ENCODE results near the gene TECTB.

The TECTB gene

DNA sequence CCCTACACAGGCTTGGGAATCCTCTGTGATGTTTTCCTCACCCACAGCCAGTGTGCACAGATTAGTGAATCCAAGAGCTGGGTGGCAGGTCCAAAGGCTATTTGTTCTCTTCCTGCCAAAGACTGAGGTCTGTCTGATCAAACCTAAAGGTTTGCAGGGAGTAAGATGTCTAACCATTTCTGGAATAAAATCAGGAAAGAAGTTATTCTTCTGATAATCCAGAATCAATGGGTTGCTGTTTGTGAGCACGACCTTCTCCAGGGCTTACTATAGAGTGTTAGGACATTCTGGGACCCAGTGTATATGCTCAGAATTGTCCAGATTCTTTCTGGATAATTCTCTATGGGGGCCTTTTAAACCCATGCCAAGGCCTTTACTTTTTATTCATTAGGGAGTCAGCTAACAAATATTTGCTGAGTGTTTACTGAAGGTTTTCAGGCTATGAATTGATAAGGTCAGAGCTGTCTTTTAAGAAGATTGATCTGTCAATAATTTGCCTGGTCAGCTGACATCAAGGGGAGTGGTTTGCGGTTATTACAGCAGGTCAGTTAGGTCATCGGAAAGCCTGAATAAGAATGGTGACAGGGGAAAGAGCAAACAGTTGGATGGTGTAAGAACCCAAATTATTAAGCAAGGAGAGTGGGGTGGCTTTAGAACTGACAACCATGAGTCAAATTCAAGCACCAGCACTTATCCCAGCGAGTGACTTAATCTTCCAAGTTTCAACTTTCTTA is 7.5 kb upstream of the TECTB start:
- DNase-seq: no peak

GRCh38 chr10:112278871-112279270 is 4.3 kb upstream of the TECTB start:
- no peak for DNase-seq

- no peak for DNase-seq
These were observed 3.8 kb upstream of the TECTB start for GRCh38 chr10:112279433-112279832.

DNA sequence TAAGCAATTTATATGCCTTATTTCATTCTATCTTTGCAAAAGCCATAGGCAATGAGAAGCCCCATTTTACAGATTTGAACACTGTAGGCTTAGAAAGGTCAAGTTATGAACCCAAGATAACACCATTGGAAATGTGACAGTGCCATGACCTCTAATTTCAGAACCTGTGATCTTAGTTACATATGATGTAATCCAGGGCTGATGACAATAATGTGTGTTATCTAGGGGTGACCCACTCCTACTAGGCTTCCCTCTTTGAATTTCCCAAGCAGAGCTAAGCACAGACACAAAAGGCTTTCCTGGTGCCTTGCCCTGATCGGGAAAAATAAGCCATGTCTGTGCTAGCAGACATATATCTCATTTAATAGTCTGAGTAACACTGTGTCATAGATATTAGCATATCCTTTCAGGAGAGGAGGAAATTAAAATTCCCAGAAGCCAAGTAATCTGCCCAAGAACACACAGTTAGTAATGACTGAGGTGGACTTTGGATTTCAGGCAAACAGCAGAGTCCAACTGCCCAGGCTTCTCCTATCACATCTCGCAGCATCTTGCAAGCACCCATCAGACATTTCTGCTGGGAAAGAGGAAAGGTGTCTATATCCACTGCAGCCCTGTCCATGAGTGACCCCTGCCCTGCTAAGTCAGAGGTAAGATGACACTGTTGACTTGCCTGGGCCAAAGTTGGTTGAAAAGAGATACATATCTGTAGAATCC is 2.8 kb upstream of the TECTB start:
- DNase-seq: no peak

GRCh38 chr10:112282086-112282485 is 1.1 kb upstream of the TECTB start:
- DNase-seq: no peak

DNA sequence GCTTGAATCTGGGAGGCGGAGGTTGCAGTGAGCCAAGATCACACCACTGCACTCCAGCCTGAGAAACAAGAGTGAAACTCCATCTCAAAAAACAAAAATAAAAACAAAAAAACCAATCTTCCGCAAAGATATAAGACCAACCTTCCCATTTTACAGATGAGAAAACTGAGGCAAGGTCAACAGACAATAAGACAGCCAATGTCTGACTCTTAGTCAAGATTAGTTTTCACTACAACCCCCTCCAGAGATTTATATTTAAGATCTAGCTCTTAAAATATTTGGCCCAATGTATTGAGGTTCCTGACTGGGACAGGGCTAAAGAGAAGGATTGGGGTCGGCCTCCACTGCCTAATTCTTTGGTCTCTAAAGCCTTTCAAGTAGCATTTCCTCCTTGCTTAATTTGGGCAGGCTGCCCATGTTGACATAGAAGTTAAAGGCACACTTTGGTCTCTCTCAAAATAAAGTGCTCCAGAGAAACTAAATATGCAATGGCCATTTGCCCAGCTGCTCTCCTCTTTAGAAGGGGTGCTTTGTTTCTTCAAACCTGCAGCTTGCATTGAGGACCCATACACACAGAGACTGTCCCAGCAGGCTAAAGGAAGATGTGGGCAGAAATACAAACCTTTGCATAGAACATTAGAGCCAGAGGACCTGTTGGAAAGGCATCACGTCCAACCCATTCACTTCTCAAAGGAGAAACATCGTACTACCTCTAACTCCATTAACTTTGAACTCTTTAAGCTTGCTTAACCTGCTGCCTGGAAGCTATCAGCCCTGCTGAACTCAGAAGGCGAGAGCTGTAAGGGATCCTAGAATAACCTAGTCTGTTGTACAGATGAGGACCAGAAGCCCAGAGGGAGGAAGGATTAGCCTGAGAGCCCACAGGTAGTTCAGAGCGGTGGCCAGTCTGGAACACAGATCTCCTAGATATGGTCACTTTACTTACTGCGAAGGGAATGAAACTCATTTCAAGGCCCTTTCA is 3.9 kb downstream of the TECTB start:
- DNase-seq: no peak

- DNase-seq: peak; percentile 40
These were observed 4.6 kb downstream of the TECTB start for GRCh38 chr10:112287844-112288243.

GRCh38 chr10:112288486-112288885 is 5.3 kb downstream of the TECTB start:
- no peak for DNase-seq

DNA sequence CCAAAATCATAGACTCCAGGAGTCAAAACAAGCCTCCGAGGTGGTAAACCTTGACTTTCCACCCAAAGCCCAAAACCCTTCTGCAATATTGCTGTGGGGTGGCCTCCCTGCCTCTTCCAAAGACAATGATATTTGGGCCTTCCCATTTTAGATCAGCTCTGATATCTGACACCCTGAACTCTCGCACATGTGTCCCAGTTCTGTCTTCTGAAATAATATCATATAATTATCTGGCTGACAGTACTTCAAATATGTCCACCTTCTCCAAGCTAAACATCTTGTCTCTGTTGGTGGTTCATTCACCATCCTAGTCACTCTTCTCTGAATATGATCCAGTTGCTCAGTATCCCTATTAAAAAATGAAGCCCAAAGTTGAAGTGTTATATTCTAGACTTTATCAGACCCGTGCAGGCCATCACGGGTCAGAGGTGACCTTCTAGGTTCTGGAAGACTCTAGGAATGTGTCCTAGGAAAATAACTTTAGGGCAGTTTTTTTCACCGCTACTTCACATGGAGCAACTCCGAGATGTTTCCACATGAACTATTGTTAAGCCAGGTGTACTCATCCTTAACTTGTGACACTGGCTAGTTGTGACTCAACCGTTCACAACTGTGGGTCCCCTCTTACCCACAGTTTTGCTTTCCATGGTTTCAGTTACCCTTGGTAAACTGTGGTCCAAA is 6.3 kb downstream of the TECTB start:
- no peak for DNase-seq

DNA sequence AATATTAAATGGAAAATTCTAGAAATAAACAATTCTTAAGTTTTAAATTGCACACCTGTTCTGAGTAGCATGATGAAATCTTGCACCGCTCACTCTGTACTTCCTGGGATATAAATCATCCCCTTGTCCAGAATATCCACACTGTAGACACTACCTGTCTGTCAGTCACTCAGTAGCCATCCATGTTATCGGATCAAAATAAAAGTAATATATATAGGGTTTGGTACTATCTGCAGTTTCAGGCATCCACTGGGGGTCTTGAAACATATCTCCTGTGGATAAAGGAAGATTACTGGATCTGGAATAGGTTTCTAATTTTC is 6.8 kb downstream of the TECTB start:
- no peak for DNase-seq

DNA sequence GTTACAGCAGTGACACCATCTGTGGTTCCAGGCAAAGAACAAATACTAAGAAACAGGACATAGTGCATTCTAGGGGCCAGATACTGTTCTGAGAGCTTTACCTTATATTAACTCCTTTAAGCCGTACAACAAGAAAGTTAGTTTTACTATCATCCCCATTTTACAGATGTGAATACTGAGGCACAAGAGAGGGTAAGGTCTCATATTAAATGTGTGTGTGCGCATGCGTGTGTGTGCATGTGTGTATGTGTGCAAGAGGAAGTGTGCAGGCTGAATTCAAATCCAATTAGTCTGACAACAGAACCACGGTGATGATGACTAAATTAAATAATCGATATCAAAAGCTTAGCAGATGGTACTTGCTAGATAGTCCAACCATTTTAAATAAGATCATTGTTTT is 11.0 kb downstream of the TECTB start:
- no peak for DNase-seq

GRCh38 chr10:112295853-112296830 is 12.9 kb downstream of the TECTB start:
- DNase-seq: peak; percentile 35

GRCh38 chr10:112296908-112297331 is 13.7 kb downstream of the TECTB start:
- DNase-seq: no peak

GRCh38 chr10:112298581-112298980 is 15.4 kb downstream of the TECTB start:
- no peak for DNase-seq

DNA sequence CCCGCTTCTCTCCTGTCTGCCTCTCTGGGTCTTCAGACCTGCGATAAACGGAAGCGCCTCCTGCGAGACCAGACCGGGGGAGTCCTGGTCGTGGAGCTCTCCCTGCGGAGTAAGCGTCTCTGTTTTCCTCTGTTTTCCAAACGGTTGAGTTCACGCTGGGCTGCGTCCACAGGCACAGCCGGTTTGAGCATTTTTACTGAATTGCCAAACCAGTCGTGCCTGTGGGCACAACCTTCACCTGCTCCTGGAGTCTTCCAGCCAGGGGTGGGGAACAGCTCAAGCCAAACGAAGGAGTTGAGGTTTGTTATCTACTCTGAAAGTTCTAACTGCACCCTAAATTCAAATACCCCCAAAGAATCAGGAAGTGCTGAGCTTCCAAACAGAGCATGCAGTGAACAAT is 16.3 kb downstream of the TECTB start:
- no peak for DNase-seq

DNA sequence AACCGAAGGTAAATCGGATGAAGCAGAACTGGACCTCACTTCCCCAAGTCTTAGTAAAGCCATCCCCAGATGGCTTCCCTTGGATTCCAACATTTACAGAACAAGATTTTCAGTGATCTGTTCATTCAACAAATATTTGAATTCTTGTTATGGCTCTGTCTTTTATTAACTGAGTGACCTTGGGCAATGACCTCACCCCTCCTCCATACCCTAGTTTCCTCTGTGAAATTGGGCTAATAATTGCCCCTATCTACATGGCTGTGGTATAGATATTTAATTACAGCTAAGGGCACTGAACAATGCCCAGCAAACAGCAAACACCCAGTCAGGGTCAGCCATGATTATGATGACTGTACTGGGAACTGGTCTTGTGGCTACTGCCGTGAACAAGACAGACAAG is 19.1 kb downstream of the TECTB start:
- no peak for DNase-seq

DNA sequence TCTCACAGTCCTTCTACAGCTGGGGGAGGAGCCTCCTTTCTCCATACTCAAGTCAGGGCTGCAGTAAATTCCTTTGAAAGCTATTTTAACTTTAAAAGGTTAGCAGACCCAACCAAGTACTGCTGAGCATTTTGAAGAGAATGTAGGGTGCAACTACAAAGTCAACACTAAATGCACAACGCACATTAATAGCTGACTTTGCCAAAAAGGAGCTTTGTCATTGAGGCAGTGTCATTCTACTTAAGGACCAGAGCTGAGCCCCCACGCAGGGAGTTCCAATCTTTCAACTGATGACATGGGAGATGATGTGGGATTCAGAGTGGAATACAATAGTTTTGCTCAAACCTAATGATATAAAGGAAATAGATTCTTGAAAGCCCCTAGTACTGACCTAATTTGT is 20.3 kb downstream of the TECTB start:
- DNase-seq: no peak

DNA sequence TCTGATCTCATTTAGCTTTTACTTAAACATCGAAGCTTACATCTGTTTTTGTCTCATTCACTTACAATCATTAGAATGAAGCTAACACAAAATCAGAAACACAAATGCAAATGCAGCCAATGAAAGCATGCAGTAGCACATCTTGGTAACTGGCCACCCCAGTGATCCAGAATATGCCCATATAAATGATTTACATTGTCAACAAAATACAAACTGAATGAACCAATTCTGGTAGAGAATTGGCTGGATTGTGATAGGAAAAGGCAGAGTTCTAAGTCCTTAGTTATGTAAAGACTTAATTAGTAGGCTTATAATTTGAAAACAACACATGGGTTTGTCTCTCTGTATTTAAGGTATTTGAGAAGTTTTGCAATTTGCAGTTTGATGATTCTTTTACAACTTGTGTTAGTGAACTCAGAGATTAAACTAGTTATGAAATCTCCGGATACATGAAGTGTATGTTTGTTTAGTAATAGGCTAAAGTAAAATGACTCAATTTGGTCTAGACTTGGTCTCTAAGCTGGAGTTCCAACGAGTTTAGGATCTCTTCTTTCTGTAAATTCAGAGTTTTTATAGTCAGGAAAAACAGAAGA is 21.2 kb downstream of the TECTB start:
- no peak for DNase-seq

DNA sequence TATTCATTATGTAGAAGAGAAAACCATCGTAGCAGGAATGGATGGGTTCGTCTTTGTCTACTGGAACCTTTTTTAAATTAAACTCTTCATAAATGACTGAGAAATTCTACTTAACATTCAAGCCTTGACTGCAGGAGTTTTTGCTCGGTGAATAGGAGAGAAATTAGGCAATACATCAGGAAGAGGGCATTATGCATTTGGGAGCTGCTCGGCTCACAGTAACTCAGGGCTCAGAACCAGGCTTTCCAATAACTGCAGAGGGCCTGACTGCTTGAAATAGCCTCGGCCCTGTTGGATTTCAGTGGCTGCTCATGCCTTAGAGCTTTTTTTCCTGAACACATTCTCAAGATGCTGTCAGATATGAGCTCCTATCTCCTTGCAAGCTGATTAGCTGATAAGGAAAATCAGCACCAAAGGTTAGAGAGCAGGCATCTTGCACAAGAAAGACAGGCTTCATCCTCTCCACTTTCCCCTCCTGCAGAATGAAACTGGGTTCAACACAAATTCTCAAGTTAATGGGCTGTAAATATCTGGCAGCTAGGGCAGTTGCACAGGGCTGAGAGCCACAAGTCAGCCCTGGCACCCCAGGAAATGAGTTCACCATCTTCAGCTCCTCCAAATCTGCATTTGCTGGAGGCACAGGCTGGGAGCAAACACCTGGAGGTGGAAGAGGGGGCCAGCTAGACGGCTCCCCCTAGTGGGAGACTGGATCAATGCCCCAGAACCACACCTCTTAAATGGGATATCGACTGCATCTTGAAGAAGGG is 24.3 kb downstream of the TECTB start:
- no peak for DNase-seq

DNA sequence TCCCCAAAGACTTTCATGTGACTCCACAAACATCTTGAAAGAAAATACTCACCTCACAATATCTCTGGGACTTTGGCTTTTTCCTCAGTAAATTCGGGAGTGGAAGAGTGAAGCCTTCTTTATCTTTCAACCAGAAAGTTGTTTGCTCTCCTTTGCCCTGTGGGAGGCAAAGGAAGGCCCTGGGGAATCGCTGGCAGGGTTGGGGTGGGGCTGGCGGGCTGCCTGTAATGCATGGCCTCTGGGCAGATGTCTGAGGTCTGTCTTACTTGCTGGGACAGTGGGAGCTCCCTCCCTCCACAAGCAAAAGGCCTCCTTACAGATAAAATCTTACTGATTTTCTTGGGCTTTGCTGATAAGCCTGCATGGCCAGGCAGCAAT is 24.9 kb downstream of the TECTB start:
- DNase-seq: no peak

GRCh38 chr10:112311481-112311880 is 28.3 kb downstream of the TECTB start:
- no peak for DNase-seq
